Activated CD8-positive, alpha-beta memory T cell treated with anti-CD3 and anti-CD28 coated beads, Interleukin-2, amount 50 U/mL, for 1 hour (primary cell): ENCODE measurements around the gene SRPK1.

Source experiments
- DNase-seq: peaks from one replicate; pipeline ENCODE4 v3.0.0-alpha.2; 2020; ENCODE audit errors: extremely low read depth

SRPK1 gene

GRCh38 chr6:35898003-35898402 lies 22.9 kb downstream of the SRPK1 start:
- DNase-seq, result no peak

DNA sequence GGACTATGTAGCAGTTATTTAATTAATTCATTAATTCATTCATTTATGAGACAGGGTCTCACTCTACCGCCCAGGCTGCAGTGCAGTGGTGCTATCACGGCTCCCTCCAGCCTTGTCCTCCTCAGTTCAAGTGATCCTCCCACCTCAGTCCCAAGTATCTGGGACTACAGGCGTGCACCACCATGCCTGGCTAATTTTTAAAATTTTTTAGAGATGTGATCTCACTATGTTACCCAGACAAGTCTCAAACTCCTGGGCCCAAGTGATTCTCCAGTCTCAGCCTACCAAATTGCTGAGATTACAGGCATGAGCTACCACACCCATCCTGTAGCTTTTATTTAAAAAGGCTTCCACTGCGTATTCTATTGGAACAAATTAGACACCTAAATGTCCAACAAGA lies 23.4 kb downstream of the SRPK1 start:
- DNase-seq, result no peak

DNA sequence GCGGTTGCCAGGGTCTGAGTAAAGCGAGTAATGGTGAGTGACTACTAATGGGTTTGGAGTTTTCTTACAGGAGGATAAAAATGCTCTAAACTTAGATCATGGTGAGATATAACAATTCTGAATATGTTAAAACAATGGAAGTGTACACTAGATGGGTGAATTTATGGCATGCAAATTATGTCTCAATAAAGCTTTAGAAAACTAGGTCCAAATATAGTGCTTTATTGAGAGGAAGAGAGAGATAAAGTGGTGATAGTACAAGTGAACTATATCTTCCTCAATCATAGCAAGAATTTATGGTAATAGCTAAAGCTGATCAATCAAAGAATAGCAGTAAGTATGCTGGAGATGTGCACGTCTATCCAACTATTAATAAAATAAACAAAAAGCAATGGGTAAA lies 23.9 kb downstream of the SRPK1 start:
- no peak for DNase-seq

- DNase-seq, result no peak
Observed at GRCh38 chr6:35896228-35896627, 24.7 kb downstream of the SRPK1 start.

DNA sequence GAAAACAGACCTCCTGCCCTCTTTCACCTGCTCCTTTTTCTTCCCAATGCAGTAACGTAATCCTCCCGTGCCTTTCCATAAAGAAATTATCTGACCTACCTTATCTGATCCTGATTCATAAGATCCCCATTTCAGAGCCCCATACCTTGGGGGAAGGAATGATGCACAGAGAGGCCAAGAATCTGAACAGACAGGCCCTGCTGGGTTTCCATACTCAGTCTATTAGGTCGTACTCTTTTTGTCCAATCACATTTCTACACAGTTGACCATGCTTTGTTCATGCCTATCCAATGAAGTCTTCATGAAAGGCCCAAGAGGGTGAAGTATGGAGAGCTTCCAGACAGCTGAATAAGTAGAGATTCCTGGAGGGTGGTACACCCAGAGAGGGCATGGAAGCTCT lies 25.3 kb downstream of the SRPK1 start:
- no peak for DNase-seq

- no peak for DNase-seq
Observed at GRCh38 chr6:35894776-35895175, 26.1 kb downstream of the SRPK1 start.

- DNase-seq, result no peak
Observed at GRCh38 chr6:35893246-35893645, 27.7 kb downstream of the SRPK1 start.

DNA sequence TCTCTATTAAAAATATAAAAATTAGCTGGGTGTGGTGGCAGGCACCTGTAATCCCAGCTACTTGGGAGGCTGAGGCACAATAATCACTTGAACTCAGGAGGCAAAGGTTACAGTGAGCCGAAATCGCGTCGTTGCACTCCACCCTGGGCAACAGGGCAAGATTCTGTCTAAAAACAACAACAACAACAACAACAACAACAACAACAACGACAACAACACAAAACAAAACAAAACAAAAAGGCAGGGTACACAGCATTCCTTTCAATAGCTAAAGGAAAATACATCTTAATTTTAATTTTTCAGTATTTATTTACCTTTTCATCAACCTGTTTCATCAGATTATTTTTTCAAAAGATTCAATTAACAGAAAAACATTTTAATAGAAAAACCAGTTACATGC lies 28.4 kb downstream of the SRPK1 start:
- DNase-seq, result no peak

DNA sequence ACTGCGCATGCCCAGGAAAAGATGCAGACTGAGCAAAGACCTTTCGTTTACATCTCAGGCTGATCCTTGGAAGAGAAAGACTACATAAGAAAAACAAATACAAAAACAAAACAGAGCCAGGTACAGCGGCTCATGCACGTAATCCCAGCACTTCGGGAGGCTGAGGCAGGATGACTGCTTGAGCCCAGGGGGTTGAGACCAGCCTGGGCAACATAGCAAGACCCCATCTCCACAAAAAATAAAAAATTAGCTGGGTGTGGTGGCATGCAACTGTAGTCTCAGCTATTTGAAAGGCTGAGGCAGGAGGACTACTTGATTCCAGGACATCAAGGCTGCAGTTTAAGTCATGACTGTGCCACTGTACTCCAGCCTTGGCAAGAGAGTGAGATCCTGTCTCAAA lies 41.7 kb downstream of the SRPK1 start:
- DNase-seq, result no peak

- no peak for DNase-seq
Observed at GRCh38 chr6:35876902-35877301, 44.0 kb downstream of the SRPK1 start.

GRCh38 chr6:35874730-35875129 lies 46.2 kb downstream of the SRPK1 start:
- no peak for DNase-seq

DNA sequence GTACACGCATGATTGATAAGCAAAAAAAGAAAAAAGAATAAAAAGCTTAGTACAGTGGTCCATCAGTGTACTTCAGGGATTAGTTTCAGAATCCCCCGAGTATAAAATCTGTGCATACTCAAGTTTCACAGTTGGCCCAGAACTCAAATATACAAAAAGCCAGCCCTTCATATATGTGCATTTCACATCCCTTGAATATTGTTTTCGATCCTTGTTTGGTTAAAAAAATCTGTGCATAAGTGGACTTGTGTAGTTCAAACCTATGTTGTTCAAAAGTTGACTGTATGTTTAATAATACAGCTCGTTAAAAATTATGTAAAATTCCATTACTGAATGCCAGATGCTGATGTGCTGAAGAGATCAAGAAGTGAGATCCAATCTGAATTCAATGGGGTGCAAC lies 61.5 kb downstream of the SRPK1 start:
- no peak for DNase-seq

DNA sequence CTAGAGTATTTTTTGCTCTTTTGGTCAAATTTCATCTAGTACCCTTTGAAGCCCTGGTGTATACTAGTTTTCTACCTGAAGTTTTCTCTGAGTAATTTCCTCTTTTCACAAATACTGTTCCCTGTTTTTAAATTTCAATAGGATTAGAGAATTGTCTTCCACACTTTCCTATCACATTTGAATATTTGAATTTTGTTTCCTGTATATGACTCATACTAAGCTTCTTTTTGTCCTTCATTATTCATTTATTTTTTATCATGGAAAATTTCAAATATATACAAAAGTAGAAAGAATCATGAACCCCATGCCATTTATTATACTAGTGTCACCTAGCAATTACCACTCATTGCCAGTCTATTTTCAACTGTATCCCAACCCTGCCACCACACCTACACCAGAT lies 63.0 kb downstream of the SRPK1 start:
- no peak for DNase-seq

DNA sequence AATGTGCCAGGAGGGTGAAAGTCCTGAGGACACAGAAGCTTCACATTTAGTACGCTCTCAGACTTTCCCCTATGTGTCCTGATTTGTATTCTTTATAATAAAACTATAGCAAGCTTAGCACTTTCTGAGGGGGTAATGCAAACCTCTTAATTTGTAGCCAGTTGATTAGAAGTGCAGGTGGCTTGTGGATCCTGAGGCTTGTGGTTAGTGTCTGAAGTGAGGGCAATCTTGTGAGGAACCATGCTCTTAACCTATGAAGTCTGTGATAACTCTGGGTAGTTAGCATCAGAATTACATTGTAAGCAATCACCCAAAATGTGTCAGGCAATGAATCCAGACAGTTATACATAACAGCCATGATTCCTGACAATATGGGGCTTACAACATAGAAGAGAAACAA lies 64.6 kb downstream of the SRPK1 start:
- no peak for DNase-seq

DNA sequence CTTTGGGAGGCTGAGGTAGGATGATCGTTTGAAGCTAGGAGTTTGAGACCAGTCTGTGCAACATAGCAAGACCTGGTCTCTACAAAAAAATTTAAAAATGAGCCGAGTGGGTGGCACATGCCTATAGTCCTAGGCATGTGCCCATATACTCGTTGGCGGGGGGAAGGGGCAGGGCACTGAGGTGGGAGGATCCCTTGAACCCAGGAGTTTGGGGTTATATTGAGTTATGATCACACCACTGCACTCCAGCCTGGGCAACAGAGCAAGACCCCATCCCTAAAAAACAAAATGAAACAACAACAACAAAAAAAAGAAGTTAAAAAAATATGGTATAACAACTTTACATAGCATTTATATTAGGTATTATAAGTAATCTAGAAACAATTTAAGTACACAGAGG lies 67.9 kb downstream of the SRPK1 start:
- no peak for DNase-seq

- DNase-seq, result no peak
Observed at GRCh38 chr6:35850208-35850607, 70.7 kb downstream of the SRPK1 start.

- no peak for DNase-seq
Observed at GRCh38 chr6:35844290-35844689, 76.6 kb downstream of the SRPK1 start.

- no peak for DNase-seq
Observed at GRCh38 chr6:35842381-35842780, 78.5 kb downstream of the SRPK1 start.

- no peak for DNase-seq
Observed at GRCh38 chr6:35839019-35839418, 81.9 kb downstream of the SRPK1 start.

GRCh38 chr6:35833536-35833935 lies 87.4 kb downstream of the SRPK1 start:
- DNase-seq, result no peak

DNA sequence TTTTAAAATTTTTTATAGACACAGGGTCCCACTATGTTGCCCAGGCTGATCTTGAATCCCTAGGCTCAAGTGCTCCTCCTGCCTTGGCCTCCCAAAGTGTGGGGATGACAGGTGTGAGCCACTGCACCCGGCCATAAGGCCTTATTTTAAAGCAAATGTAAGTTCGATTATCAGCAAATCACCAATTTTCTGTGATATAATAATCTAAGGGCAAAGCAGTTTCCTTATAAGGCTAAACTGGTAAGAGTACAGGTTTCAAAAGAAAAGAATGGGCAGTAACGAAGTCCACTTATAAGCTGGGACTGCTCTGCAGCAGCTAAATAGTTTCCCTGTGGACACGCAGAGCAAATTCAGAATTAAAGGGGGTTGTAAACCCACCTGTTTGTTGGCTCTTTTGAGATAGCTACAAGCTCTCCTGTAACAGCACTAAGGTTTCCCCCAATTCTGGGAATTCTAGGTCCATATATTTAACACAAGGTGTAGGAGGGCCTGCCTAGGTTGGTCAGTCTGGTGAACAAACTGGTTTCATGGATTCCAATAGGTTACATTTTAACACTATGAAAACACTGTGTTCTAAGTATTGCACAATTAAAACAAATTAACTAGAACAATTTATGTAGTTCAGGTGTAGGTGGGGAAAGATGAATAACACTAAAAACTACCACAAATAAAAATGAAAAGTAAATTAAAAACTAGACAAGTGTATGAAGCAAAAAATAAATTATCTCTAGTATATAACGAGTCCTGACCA lies 89.5 kb downstream of the SRPK1 start:
- no peak for DNase-seq

DNA sequence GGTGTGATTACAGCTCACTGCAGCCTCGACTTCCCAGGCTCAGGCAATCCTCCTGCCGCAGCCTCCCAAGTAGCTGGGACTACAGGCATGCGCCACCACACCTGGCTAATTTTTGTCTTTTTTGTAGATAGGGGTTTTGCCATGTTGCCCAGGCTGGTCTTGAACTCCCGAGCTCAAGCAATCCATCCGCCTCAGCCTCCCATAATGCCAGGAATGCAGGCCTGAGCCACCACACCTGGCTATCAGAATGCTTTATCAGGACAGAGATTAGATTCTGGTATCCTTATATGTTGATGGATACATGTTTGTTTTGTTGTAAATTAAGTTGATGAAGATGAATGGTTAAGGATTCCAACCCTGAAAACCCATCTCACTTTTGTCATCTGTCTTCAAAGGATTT lies 91.6 kb downstream of the SRPK1 start:
- DNase-seq, result no peak

DNA sequence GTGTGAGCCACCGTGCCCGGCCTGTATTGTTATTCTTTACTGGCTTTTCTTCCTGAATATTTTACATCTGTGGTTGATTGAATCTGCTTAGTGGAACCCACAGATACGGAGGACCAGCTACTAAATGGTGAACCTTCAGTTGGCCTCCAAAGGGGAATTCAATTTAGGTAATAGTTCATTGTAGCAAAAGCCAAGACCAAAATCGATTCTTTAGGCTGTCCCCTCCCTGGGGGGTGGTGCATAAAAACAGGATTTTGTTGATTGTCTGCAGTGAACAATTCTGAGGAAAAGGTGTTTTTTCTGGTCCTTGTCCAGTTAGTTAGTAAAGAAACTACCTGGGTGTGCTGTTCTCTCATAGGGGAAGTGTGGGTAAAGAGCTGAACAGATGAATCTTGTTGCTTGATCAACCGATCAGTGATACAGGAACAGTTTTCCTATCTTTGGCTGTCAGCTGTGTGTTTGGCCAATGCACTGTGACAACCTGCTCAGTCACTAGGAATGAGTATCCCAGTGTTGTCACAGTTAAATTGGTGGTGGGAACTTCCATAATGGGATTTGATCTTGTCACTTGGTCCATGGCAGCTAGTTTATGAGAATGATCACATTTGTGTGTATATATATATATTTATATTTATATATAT lies 96.2 kb downstream of the SRPK1 start:
- DNase-seq, result no peak

DNA sequence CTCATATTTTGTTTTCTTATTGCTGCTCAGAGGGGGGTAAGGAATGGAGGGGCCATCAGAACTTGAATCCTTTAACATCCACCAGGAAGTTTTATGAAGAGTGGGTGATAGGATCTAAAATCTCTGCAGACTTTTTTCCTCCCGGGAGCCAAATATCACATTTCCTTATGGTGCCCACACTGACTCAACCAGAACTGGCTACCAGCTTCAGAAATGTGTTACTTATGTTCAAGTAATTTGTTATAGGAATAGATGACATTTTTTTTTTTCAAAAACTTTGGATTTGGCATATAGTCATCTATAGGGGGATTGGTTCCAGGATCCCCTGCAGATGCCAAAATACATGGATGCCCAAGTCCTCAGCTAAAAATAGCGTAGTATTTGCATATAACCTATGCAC lies 97.3 kb downstream of the SRPK1 start:
- DNase-seq, result no peak
